RWPE1 (cell line): ENCODE measurements around the gene THAP4.
A peak's percentile ranks its signal among the peaks of the same experiment; 100 is the strongest.

Experiments
- CTCF ChIA-PET: fragments of 350-600 bp; sonication (Branson Sonifier 250); formaldehyde crosslinking; extraction: SDS; loops from one replicate; lab custom pipeline; 2021; lab: Yijun Ruan, JAX
- POLR2A ChIA-PET: fragments of 400-600 bp; formaldehyde crosslinking; extraction: SDS; loops from one replicate; lab custom pipeline; 2020; ENCODE audit warnings: antibody characterized with exemption; ENCODE audit not compliant: low non-redundant PET; lab: Yijun Ruan, JAX
- DNase-seq: peaks from one replicate; pipeline ENCODE4 v3.0.0; 2012; ENCODE audit warnings: low spot score
- H3K27ac ChIP-seq: fragments of 450-650 bp; 2 replicates; pipeline ENCODE4 v1.5.1; 2017
- CTCF ChIP-seq: fragments of 450-650 bp; conservative IDR thresholded peaks from 2 replicates; pipeline ENCODE4 v1.5.1; 2017; ENCODE audit warnings: low read depth, mild to moderate bottlenecking

Gene THAP4

GRCh38 chr2:241619597-241620418 is 17.1 kb downstream of the THAP4 start:
- CTCF ChIA-PET: no interaction called here
- no peak for DNase-seq
- TF ChIP-seq CTCF: no peak
- POLR2A ChIA-PET: no interaction called here
- H3K27ac ChIP-seq: no peak overlapping the region

- ChIA-PET POLR2A (no interaction called here), CTCF (no interaction called here)
Measured at GRCh38 chr2:241618829-241619228, 18.1 kb downstream of the THAP4 start.

GRCh38 chr2:241618296-241618805 is 18.6 kb downstream of the THAP4 start:
- no peak for TF ChIP-seq CTCF
- CTCF ChIA-PET: no interaction called here
- POLR2A ChIA-PET: no interaction called here
- H3K27ac ChIP-seq: no peak overlapping the region
- DNase-seq: no peak

More at GRCh38 chr2:241618829-241619228, 18.1 kb downstream of the THAP4 start:
- no peak for TF ChIP-seq CTCF
- no peak for DNase-seq
- no peak overlapping the region for H3K27ac ChIP-seq

- TF ChIP-seq CTCF: no peak
- DNase-seq: no peak
- ChIA-PET CTCF (no interaction called here), POLR2A (no interaction called here)
- peak overlapping the region; percentile 21 for H3K27ac ChIP-seq
Measured at GRCh38 chr2:241617431-241618154, 19.4 kb downstream of the THAP4 start.

GRCh38 chr2:241616168-241617125 is 20.5 kb downstream of the THAP4 start:
- H3K27ac ChIP-seq: peak overlapping the region; percentile 28; the same call in 1 of the 2 replicates
- DNase-seq: no peak
- no peak for TF ChIP-seq CTCF
- ChIA-PET POLR2A (no interaction called here), CTCF (interaction anchor here (0.6 kb wide), 1 partner anchor 222 kb away, joined by 4 read pairs; no protein-coding TSS in a partner anchor)
